SU-DHL-6 (cell line): ENCODE data around the gene LARGE2.

Source experiments
- H2AFZ ChIP-seq: fragments of 200-600 bp; sonication (generic); 2 replicates; pipeline ENCODE4 v1.6.1; 2014; ENCODE audit warnings: low read depth, mild to moderate bottlenecking, moderate library complexity, mixed read lengths, antibody characterized with exemption, low read length; ENCODE audit not compliant: severe bottlenecking
- H3F3A ChIP-seq: fragments of 200-600 bp; shearing (Covaris generic); 2 replicates; pipeline ENCODE4 v1.6.0; 2016; ENCODE audit warnings: antibody characterized with exemption, mild to moderate bottlenecking; ENCODE audit not compliant: insufficient read depth
- H3K27ac ChIP-seq: fragments of 200-600 bp; sonication (generic); 2 replicates; pipeline ENCODE4 v1.5.1; 2016; ENCODE audit warnings: low read depth, mild to moderate bottlenecking, low read length, moderate library complexity, mixed read lengths
- H3K27me3 ChIP-seq: fragments of 200-600 bp; sonication (generic), shearing (Covaris generic); 2 replicates; pipeline ENCODE4 v1.6.0; 2014; ENCODE audit warnings: mild to moderate bottlenecking, low read length
- H3K36me3 ChIP-seq: fragments of 200-600 bp; sonication (generic); 2 replicates; pipeline ENCODE4 v1.6.1; 2014; ENCODE audit warnings: mild to moderate bottlenecking, low read length, mixed read lengths
- H3K4me2 ChIP-seq: fragments of 300-600, 200-600 bp; shearing (Covaris generic), sonication (generic); 2 replicates; pipeline ENCODE4 v1.6.0; 2014; ENCODE audit warnings: low read length, low read depth, mild to moderate bottlenecking; ENCODE audit not compliant: poor library complexity, severe bottlenecking
- H3K4me3 ChIP-seq: fragments of 200-600 bp; sonication (generic); 2 replicates; pipeline ENCODE4 v1.5.1; 2014; ENCODE audit warnings: antibody characterized with exemption, low read length, mild to moderate bottlenecking, mixed read lengths; ENCODE audit not compliant: insufficient read depth, poor library complexity, severe bottlenecking
- H3K79me2 ChIP-seq: fragments of 200-600 bp; sonication (generic); 2 replicates; pipeline ENCODE4 v1.6.1; 2014; ENCODE audit warnings: mild to moderate bottlenecking, low read length, moderate library complexity; ENCODE audit not compliant: insufficient read depth
- H3K9ac ChIP-seq: fragments of 200-600 bp; sonication (generic); 2 replicates; pipeline ENCODE4 v1.7.0; 2014; ENCODE audit warnings: mild to moderate bottlenecking, low read length
- H3K9me2 ChIP-seq: fragments of 200-600 bp; sonication (generic); replicated peaks from 2 replicates; pipeline ENCODE4 v1.6.1; 2014; ENCODE audit warnings: low read length; ENCODE audit not compliant: insufficient read depth
- H3K9me3 ChIP-seq: fragments of 200-600 bp; sonication (generic); 2 replicates; pipeline ENCODE4 v1.6.1; 2014; ENCODE audit warnings: low read length, mixed read lengths; ENCODE audit not compliant: insufficient read depth
- H4K20me1 ChIP-seq: fragments of 200-600 bp; sonication (generic); 2 replicates; pipeline ENCODE4 v1.6.1; 2014; ENCODE audit warnings: low read depth, mild to moderate bottlenecking, antibody characterized with exemption, low read length, moderate library complexity, mixed read lengths
- CTCF ChIP-seq: fragments of 200-600 bp; sonication (generic); IDR thresholded peaks from one replicate; pipeline ENCODE4 v1.5.1; 2017; ENCODE audit warnings: antibody characterized with exemption, mild to moderate bottlenecking, low read length, moderate library complexity; ENCODE audit not compliant: insufficient read depth, poor library complexity, severe bottlenecking
- EZH2phosphoT487 ChIP-seq: fragments of 200-600 bp; sonication (generic), shearing (Covaris generic); conservative IDR thresholded peaks from 2 replicates; pipeline ENCODE4 v1.6.1; 2018; ENCODE audit warnings: mild to moderate bottlenecking, antibody characterized with exemption, low read length, moderate library complexity, mixed read lengths

Gene LARGE2

GRCh38 chr11:45935349-45936064 lies 13.1 kb downstream of the LARGE2 start:
- no peaks in the 10 kb centered on the region for H3K9me3 ChIP-seq
- peak overlapping the region; percentile 69 for H3K27ac ChIP-seq
- no peak overlapping the region for H3K9ac ChIP-seq
- no peak overlapping the region for H2AFZ ChIP-seq
- no peaks in the 10 kb centered on the region for H3K9me2 ChIP-seq
- 0 out of 2 replicates have a peak, but pooled peaks cover 9% of the 10 kb centered on the region for H3K79me2 ChIP-seq
- H3K4me3 ChIP-seq, result no peak overlapping the region
- TF ChIP-seq CTCF (no peak), EZH2phosphoT487 (no peak)
- no peak overlapping the region for H3K4me2 ChIP-seq
- H3K36me3 ChIP-seq, result no peaks in the 10 kb centered on the region
- no peaks in the 10 kb centered on the region for H4K20me1 ChIP-seq
- peaks cover 46% of the 10 kb centered on the region for H3F3A ChIP-seq
- no peaks in the 10 kb centered on the region for H3K27me3 ChIP-seq

GRCh38 chr11:45936511-45937054 lies 14.1 kb downstream of the LARGE2 start:
- no peak overlapping the region for H2AFZ ChIP-seq
- H3K79me2 ChIP-seq, result 0 out of 2 replicates have a peak, but pooled peaks cover 9% of the 10 kb centered on the region
- H3K4me3 ChIP-seq, result no peak overlapping the region
- H3K27ac ChIP-seq, result peak overlapping the region; percentile 69
- H3K4me2 ChIP-seq, result no peak overlapping the region
- TF ChIP-seq EZH2phosphoT487 (no peak), CTCF (no peak)
- no peaks in the 10 kb centered on the region for H3K9me2 ChIP-seq
- H4K20me1 ChIP-seq, result no peaks in the 10 kb centered on the region
- no peaks in the 10 kb centered on the region for H3K36me3 ChIP-seq
- no peak overlapping the region for H3K9ac ChIP-seq
- H3K27me3 ChIP-seq, result no peaks in the 10 kb centered on the region
- peaks cover 37% of the 10 kb centered on the region for H3F3A ChIP-seq
- no peaks in the 10 kb centered on the region for H3K9me3 ChIP-seq

- no peak for TF ChIP-seq CTCF
- no peak for TF ChIP-seq EZH2phosphoT487
- H3K4me3 ChIP-seq, result peak overlapping the region; percentile 19
- peak overlapping the region; percentile 45 for H3K9ac ChIP-seq
- no peaks in the 10 kb centered on the region for H3K9me2 ChIP-seq
- no peaks in the 10 kb centered on the region for H3K36me3 ChIP-seq
- H3K4me2 ChIP-seq, result peak overlapping the region; percentile 57
- H4K20me1 ChIP-seq, result no peaks in the 10 kb centered on the region
- H3K9me3 ChIP-seq, result no peaks in the 10 kb centered on the region
- H3K79me2 ChIP-seq, result 0 out of 2 replicates have a peak, but pooled peaks cover 1% of the 10 kb centered on the region
- H3K27me3 ChIP-seq, result no peaks in the 10 kb centered on the region
- H3K27ac ChIP-seq, result peak overlapping the region; percentile 79
- peak overlapping the region; percentile 27 for H2AFZ ChIP-seq
- H3F3A ChIP-seq, result peaks cover 29% of the 10 kb centered on the region
These were observed 15.5 kb downstream of the LARGE2 start for GRCh38 chr11:45937916-45938315.
